ENCODE results near the gene AKT2.
"Not testable (repeated sequence)": the region's sequence is repeated elsewhere in the genome, so short reads cannot be mapped to it uniquely, and the experiment has no call there.

The AKT2 gene

GRCh38 chr19:40284501-40285352, at the start of gene AKT2:
TSS of gene AKT2 (minus strand) at chr19:40285345. CDS start at chr19:40265267, 20,078 bp downstream.
- DNase-seq (ENCODE audit: low read depth): no peak
- TF ChIP-seq, protein P1, sequence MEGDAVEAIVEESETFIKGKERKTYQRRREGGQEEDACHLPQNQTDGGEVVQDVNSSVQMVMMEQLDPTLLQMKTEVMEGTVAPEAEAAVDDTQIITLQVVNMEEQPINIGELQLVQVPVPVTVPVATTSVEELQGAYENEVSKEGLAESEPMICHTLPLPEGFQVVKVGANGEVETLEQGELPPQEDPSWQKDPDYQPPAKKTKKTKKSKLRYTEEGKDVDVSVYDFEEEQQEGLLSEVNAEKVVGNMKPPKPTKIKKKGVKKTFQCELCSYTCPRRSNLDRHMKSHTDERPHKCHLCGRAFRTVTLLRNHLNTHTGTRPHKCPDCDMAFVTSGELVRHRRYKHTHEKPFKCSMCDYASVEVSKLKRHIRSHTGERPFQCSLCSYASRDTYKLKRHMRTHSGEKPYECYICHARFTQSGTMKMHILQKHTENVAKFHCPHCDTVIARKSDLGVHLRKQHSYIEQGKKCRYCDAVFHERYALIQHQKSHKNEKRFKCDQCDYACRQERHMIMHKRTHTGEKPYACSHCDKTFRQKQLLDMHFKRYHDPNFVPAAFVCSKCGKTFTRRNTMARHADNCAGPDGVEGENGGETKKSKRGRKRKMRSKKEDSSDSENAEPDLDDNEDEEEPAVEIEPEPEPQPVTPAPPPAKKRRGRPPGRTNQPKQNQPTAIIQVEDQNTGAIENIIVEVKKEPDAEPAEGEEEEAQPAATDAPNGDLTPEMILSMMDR (IDR thresholded peaks at IDR 0.05; ENCODE audit: insufficient read depth, low read depth, low read length, missing control alignments): no peak
- peak within 1 kb of the TSS; percentile 80 for H3K4me3 ChIP-seq (ENCODE audit: low read length)

DNA sequence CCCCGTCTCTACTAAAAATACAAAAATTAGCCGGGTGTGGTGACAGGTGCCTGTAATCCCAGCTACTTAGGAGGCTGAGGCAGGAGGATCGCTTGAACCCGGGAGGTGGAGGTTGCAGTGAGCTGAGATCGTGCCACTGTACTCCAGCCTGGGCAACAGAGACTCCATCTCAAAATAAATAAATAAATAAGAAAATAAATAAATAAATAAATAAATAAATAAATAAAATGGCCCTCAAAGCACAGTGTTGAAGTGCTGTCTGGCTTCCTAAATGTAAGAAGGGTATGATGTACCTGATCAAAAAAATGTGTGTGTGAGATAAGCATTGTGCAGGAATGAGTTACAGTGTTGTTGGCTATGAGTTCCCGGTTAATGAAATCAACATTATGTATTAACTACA, 47.9 kb upstream of the AKT2 start:
- DNase-seq (ENCODE audit: low read depth); H3K4me3 ChIP-seq (ENCODE audit: low read length): not testable (repeated sequence)

DNA sequence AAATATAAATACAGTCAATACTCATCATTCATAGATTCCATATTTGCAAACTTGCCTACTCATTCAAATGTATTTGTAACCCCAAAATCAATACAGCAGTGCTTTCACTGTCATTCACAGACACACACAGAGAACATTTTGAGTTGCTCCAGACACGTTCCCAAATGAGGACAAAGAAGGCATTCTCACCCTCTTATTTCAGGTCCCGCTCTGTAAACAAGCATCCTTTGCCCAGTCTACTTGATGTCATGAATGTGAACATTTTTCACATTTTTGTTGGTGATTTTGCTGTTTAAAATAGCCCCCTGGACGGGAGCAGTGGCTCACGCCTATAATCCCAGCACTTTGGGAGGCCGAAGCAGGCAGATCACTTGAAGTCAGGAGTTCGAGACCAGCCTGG, 47.5 kb upstream of the AKT2 start:
- H3K4me3 ChIP-seq (ENCODE audit: low read length): no peak overlapping the region
- TF ChIP-seq, protein P1 (IDR thresholded peaks at IDR 0.05; ENCODE audit: insufficient read depth, low read depth, low read length, missing control alignments): no peak
- DNase-seq (ENCODE audit: low read depth): no peak

- no peak overlapping the region for H3K4me3 ChIP-seq (ENCODE audit: low read length)
- DNase-seq (ENCODE audit: low read depth): peak; percentile 80
Measured at GRCh38 chr19:40331052-40331451, 45.9 kb upstream of the AKT2 start.

DNA sequence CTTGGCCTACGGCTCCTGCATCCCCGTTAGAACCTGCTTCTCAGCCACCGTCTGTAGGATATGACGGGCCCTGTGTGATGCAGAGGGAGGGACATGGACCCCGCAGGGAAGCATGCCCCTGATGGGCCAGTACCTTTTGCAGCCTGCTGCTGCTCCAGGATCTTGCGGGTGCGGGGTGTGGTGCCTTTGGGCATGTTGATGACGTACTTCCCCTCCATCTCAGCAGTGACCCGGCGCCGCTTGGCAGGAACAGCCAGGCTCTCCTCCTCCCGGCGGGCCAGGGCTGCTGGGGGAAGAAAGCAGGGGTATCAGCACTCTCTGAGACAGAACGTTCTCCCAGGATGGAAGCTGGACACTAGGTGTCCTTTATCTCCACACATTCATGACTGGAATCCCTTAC, 41.1 kb upstream of the AKT2 start:
- DNase-seq (ENCODE audit: low read depth): no peak
- H3K4me3 ChIP-seq (ENCODE audit: low read length): no peak overlapping the region
- TF ChIP-seq, protein P1 (IDR thresholded peaks at IDR 0.05; ENCODE audit: insufficient read depth, low read depth, low read length, missing control alignments): no peak

More at GRCh38 chr19:40331052-40331451, 45.9 kb upstream of the AKT2 start:
- TF ChIP-seq, protein P1 (IDR thresholded peaks at IDR 0.05; ENCODE audit: insufficient read depth, low read depth, low read length, missing control alignments): no peak

DNA sequence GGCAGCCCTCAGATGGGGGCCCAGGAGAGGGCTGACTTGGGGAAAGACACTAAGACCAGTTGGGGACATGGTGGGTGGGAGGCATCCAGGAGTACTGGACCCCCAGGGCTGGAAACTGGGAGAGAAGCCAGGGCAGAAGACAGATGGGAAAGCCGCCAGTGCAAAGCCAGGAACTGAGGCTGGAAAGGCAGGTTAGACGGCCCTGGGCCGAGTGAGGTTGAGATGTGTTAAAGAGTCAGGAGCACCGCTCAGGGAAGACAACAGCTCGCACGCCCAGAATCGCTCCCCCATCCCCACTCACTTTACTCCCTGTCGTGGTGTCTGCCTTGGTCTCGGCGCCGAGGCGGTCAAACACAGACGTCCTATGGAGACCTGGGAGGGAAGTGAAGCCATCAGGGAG, 38.6 kb upstream of the AKT2 start:
- TF ChIP-seq, protein P1 (IDR thresholded peaks at IDR 0.05; ENCODE audit: insufficient read depth, low read depth, low read length, missing control alignments): no peak
- no peak overlapping the region for H3K4me3 ChIP-seq (ENCODE audit: low read length)
- DNase-seq (ENCODE audit: low read depth): no peak

DNA sequence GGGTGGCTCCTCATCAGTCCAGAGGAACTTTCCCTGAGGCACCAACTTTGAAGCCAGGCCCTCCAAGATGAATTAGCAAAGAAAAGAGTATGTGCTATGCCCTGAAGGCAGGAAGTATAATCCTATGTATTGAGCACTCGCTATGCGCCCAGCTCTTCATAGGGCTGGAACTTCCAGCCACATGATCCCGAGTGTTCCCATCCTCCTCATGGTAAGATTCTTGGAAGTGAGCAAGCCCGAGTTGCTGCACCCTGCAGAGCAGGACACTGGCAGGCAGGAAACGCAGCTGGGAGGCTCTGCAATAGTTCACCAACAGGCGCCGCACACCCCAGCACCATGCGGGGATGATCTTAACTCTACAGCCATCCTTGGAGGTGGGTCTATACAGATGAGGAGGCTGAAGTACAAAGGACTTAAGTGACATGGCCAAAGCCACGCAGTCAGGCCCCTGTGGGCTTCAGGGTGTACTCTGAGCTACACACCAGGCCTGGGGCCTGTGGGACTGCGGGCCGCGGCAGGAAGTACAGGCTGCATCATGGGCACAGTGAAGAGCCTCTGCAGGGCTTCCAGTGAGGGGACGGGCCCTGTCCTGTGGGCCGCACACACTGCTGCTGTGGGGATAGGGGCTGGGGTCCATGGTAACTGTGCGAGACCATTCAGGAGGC, 37.9 kb upstream of the AKT2 start:
- H3K4me3 ChIP-seq (ENCODE audit: low read length): no peak overlapping the region
- TF ChIP-seq, protein P1 (IDR thresholded peaks at IDR 0.05; ENCODE audit: insufficient read depth, low read depth, low read length, missing control alignments): no peak
- DNase-seq (ENCODE audit: low read depth): no peak
